ENCODE data around the gene TRMT2B.
"Not testable (repeated sequence)": the region's sequence is repeated elsewhere in the genome, so short reads cannot be mapped to it uniquely, and the experiment has no call there.

TRMT2B gene

DNA sequence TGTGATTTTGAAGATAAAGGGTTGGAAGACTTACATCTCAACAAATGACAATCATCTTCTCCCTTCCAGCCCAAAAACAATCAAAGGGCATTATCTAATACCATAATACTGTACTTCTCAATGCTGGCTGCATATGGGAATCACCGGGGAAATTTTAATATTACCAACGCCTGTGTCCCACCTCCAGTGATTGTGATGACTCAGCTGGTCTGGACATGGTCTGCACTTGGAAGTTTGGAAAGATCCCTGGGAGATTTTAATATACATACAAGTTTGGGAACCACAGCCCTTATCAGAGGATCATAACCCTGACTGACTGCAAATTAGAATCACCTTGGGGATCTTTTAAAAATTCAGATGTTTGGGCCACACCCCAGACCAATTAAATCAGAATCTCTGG lies 52.5 kb downstream of the TRMT2B start:
- DNase-seq, result no peak

DNA sequence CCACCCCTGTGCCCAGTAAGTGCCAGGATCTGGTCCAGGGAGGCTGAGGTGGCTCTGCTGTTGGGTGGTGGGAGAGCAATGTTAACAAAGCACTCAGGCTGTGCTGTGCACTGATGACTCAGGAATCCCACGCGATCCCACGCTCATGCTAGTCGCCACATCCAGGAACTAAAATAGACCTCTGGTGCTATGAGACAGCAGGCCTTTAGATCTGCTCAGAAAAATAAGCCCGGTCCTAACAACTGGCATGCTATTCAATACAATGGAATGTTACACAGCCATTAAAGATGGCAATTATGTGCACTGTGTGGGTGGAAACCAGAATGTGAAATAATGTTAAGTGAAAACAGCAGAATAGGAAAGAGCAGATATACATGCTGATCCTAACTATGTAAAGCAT lies 56.4 kb downstream of the TRMT2B start:
- DNase-seq, result no peak

DNA sequence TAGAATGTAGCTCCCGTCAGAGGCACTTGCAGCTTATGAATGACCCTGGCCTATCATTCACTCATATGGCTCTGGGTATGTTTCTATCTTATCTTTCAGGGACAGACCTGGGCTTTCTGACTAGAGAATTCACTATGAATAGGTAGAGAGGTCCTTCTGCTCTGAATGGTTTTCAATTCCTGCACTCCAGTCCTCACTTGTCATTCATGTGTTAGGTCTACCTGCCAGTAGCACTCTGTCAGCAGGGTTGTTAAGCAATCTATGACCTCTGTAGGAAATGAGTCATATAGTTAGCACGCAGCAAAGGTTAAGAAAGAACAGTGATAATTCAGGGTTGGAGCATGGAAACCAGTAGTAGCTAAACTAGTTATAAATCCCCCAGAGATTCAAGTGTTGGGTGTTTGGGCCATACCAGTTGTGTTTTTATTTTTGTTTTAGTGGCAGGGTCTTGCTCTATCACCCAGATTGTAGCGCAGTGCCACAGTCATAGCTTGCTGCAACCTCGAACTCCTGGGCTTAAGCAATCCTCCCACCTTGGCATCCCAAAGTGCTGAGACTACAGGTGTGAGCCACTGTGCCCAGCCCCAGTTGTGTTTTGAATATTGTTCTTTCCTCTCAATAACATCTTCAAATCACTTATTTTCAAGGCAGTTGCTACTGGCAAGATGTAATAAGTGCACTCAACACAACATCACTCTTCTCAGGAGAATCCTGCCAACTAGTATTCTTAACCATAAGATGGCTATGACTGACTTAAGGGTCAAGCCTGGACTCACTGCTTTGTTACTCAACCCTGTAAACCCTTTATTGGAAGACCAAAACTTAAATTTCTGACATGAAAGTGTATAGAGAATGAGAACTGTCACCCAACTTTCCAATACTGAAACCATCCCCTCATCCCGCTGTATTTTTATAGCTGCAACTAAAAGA lies 57.3 kb downstream of the TRMT2B start:
- DNase-seq, result no peak

DNA sequence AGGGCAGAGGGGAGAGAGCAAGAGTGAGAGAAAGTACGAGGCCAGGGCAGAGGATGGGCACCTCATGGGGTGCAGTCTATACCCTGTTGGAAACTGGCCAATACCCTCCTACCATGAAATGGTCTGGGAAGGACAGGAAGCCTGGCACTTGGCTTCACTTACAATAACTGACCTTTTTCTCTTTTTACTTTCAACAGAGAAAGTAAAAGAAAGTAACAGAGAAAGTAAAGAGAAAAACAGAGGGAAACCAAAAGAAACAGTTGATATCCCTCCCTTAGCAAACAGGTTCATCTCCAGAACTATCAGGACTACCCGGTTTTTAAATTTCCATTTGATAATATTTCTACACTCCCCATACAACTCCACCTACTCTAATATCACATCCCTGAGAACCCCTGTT lies 61.8 kb downstream of the TRMT2B start:
- DNase-seq, result no peak

DNA sequence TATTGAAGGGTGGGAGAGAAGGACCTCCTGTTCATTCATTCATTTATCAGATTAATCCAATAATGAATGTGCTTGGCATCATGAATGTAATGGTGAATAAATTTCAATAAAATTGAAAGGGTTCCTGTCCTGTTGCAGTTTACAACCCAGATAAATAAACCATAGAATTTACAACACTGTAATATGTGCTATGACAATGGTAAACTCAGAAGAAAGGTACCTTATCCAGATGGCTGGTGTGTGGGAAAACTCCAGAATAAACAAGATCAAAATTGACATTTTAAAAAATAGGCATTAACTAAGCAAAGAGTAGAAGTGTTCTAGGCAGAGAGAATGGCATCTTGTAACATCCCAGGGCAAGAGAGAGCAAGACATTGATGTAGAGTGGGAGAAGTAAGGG lies 67.1 kb downstream of the TRMT2B start:
- DNase-seq, result no peak

DNA sequence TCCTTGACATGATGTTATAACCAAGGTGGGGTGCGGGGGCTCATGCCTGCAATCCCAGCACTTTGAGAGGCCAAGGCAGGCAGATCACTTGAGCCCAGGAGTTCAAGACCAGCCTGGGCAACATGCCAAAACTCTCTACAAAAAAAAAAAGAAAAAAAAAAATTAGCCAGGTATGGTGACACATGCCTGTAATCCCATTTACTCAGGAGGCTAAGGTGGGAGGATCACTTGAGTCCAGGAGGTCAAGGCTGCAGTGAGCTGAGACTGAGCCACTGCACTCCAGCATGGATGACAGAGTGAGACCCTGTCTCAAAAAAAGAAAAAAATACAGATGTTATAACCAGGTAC lies 70.4 kb downstream of the TRMT2B start:
- DNase-seq, result not testable (repeated sequence)

DNA sequence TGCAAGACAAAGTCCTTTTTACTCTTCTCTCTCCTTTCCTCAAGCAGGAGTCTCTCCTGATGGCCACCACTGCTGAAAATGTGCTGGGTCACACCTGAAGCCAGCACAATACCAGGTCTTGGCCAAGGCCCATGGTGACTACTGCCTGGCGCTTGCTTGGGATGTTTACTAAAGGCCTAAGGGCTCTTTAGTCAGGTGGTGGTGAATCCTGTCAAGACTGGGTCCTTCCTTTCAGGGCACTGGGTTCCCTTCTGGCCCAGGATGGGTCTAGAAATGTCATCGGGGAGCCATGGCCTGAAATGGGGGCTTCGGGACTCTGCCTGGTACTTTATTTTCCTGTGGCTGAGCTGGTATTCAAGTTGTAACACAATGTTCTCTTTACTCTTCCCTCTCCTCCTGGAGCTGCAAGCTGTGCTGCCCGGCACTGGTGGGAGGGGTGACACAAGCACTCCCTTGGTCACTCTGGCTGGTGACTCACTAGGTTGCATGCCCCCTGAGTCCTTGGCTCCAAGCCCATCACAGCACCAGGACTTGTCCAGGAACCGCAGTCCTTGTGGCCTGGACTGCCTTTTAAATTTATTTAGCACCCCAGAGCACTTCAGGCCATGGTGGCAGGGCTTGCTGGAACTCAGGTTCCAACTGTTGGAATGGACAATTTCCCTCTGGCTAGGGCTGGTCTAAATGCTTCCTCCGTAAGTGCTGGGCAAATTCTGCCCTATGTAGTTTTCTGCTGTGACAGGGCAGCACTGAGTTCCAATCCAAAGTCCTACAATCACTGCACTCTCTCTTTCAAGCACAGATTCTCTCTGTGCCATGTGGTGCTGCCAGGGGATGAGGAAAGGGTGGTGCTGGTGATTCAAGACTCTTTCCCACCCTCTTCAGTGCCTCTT lies 71.1 kb downstream of the TRMT2B start:
- DNase-seq, result no peak

DNA sequence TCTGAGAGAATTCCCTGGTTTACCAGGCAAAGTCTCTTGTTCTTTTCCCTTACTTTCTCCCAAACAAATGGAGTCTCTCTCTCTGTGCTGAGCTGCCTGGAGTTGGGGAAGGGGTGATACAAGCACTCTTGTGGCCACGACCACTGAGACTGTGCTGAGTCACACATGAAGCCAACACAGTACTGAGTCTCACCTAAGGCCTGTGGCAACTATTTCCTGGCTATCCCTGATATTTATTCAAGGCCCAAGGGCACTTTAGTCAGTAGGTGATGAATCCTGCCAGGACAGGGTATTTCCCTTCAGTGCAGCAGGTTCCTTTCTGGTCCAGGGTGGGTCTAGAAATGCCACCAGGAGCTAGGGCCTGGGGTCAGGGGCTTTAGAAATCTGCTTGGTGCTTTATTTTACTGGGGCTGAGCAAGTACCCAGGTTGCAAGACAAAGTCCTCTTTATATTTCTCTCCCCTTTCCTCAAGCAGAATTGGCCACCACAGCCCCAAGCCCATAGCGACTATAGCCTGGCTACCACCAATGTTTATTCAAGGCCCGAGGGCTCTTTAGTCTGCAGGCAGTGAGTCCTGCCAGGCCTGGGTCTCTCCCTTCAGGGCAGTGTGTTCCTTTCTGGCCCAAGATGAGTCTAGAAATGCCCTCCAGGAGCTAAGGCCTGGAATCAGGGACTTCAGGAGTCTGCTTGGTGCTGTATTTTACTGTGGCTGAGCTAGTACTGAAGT lies 71.9 kb downstream of the TRMT2B start:
- no peak for DNase-seq

DNA sequence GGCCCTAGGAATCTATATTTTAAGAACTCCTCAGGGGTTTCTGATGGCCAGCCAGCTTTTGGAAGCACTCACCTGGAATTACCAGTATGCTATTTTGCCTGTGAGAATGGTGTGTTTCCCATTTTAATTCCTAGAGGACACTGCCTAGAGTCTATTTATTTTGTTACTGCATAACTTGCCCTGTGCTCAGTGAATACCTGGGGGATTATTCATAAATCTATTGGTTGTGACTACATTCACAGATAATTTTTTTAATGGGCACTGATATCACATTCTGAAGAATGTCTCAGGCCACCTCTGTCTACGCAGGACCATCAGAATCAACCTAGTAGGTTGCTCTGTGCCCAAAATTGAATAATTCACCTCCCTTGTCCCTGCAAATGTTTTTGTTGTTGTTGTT lies 75.7 kb downstream of the TRMT2B start:
- DNase-seq, result no peak

DNA sequence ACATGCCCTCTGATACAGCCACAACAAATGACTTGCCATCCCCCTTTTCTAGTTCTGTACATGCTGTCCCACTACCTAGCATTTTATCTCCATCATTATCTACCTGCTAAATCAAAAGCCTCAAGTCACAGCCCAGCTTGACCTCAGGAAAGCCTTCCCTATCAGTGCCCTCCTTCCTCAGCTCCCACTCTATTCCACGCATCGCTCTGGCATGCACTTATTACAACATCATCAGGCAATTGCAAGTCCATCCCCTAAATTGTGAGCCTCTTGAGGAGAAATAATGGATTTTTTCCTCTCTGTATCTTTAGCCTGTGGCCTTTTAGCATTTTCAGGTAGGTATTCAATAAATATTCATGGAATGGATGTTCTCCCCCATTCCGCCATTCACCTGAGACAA lies 76.7 kb downstream of the TRMT2B start:
- no peak for DNase-seq

DNA sequence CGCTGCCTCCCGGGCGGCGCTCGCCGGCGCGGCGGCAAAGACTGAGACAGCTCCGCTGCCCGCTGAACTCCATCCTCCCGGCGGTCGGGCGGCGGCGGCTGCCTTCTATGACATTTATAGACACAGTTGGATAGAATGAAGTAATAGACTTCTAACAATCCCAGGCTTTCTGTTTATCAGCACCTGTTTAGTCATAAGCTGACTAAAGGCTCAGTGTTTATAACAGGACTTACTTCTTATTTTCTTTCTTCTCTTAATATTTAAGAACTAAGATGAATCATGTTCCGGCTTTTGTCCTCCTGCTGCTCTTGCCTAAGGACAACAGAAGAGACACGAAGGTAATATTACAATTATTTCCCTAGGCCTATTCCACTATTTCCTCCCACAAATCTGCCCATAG lies 78.5 kb downstream of the TRMT2B start:
- no peak for DNase-seq

DNA sequence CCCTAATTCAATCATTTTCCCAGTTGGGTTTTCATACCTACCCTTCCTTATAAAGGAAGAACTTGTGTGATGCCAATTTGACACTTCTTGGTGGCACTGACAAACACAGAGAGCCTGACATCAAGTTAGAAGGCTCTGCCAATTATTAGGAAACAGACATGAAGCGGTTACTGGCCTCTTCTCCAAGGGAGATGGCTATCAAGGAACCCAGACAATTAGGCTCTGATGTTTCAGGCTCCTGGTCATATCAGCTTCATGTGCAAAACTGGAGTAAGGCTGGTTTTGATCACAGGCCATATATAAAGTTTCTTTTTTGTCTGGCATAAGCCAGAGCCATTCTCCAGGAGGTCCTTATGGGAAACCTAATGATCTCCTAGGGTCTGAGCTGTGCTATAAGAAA lies 82.0 kb downstream of the TRMT2B start:
- no peak for DNase-seq

DNA sequence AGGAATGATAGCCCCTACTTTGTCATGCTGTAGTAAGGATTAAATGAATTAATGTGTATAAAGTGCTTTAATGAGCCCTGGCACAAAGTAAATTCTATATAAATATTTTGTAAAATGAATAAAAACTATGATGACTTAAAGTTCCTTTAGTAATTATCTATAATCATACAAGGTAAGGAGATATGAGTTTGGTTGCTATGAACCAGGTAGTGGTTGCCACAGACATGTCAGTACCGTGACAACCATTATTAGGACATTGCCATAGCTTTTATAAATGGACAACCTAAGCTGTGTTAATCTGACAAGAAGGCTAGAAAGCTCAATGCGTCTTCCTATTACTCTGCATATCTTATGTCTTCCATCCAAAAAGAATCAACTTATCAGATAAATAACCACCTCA lies 82.5 kb downstream of the TRMT2B start, which contains the start of gene ARL13A:
Gene ARL13A (plus strand): TSS at position 301 of the 400 bp plus-strand sequence. CDS start 3,982 bp downstream, outside the sequence.
- no peak for DNase-seq

DNA sequence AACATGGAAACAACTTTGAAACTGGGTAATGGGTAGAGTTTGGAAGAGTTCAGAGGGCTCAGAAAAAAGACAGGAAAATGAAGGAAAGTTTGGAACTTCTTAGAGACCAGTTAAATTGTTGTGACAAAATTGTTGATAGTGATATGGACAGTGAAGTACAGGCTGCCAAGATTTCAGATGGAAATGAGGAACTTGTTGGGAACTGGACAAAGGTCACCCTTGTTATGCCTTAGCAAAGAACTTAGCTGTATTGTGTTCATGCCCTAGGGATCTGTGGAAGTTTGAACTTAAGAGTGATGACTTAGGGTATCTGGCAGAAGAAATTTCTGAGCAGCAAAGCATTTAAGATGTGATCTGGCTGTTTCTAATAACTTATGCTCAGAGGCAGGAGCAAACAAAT lies 87.5 kb downstream of the TRMT2B start:
- no peak for DNase-seq

DNA sequence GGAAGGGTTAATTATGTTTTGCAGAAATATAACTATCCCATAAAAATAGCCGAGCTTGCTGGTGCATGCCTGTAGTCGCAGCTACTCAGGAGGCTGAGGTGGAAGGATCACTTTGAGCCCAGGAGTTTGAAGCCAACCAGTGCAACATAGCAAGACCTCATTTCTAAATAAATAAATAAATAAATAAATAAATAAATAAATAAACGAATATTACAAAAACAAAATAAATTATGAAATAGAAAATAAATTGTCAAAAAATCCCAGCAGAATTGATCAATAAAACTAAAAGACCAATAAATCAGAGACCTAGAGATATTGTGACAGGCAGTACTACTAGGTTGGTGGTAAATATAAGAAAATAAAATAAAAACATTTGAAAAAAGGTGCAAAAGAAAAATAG lies 89.1 kb downstream of the TRMT2B start:
- no peak for DNase-seq
